Erythroblast (primary cell): ENCODE measurements around the gene FAXDC2.

Experiments used
- GATA1 ChIP-seq: IDR thresholded peaks from 2 replicates; pipeline ENCODE4 v1.6.1; 2011; ENCODE audit warnings: low read depth, mild to moderate bottlenecking, control low read depth, low read length, moderate library complexity
- POLR2A ChIP-seq: IDR thresholded peaks from 2 replicates; pipeline ENCODE4 v1.6.1; 2011; ENCODE audit warnings: mild to moderate bottlenecking, low read length

DNA sequence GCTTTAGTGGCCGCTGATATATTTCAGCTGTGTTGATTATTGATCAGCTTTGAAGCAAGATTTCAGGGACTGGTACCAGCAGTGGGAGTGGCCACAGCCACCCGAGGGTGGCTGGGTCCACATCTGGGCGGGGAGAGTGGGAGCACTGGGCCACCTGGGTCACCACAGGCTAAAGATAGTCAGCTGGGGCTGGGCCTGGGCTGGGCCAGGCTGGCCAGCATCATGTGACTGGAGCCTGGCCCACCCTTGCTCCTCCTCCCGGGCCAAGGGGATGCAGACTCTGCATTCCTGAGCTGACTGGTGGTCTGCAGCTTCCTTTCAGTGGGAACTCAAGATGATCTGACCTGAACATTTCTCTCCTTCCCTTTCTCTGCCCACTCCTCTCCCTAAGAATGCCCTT, 68.1 kb downstream of the FAXDC2 start:
- TF ChIP-seq POLR2A (no peak), GATA1 (no peak)
